ENCODE data around the gene MYLK. TPM values are rescaled to one million over a fixed set of nuclear protein-coding genes. Genes with fewer than 3 reads are reported as not detected.

MYLK gene
- total and polyA plus RNA-seq, 2 of the 4 experiments (the other 2 are of a cell fraction), result 299 to 484 TPM

DNA sequence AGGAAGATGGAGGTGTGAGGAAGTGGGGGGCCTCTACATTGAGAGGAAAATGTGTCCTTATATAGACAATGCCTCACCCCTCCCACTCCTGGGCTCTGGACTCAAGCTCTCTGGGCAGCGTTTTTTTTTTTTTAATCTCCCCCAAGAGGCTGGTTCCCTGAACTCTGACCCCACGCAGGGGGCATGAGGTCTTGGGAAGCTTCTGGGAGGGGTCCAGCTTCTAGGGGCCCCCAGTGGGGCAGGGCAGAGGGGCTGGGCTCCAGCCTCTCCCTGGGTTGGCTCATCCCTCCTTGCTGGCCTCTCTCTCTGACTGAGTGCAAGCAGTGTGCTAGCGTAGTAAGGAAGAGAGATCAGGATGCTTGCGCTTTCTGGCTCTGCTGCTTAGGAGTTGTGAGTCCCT, 197.9 kb downstream of the MYLK start:
- H2BK5ac ChIP-seq (ENCODE audit: low read depth, low read length, poor library complexity, severe bottlenecking), result no peak overlapping the region
- H2BK20ac ChIP-seq (ENCODE audit: low read depth, low read length), result peak overlapping the region; percentile 63; the same call in 1 of the 2 replicates
- no TSS peak for BruUV-seq (replicated peaks)
- no peak overlapping the region for H3K23ac ChIP-seq (ENCODE audit: low read depth, low read length)
- peaks cover 28% of the 10 kb centered on the region for H3K9me1 ChIP-seq (ENCODE audit: insufficient read depth, low read length)
- no peak overlapping the region for H2AFZ ChIP-seq (replicated peaks; ENCODE audit: low read length, poor library complexity)
- no peak overlapping the region for H3K9ac ChIP-seq (ENCODE audit: low read depth, low read length)
- no peak overlapping the region for H4K8ac ChIP-seq (ENCODE audit: low read depth in 2 of 2, low read length in 2 of 2)
- H2BK15ac ChIP-seq (ENCODE audit: low read depth, low read length), result 0 out of 3 replicates have a peak overlapping the region, but pooled peaks have one; percentile 79
- no peaks in the 10 kb centered on the region for H4K20me1 ChIP-seq (ENCODE audit: insufficient read depth, low read length)
- H3K36me3 ChIP-seq (ENCODE audit: control insufficient read depth, insufficient read depth, low read length), result peaks cover 80% of the 10 kb centered on the region
- H2AK9ac ChIP-seq (replicated peaks; ENCODE audit: low read depth, low read length, poor library complexity), result no peak overlapping the region
- in situ Hi-C loops (cut with MboI; ENCODE audit: low sequenced_read_pairs) (no loop called here), intact Hi-C loops (cut with micrococcal nuclease) (no loop called here), dilution Hi-C loops (cut with HindIII; ENCODE audit: low sequenced_read_pairs, unreplicated experiment) (no loop called here)
- no peaks in the 10 kb centered on the region for H3K9me3 ChIP-seq (ENCODE audit: control insufficient read depth, insufficient read depth, low read length)
- H3K4me1 ChIP-seq (ENCODE audit: control insufficient read depth, insufficient read depth, low read length), result peaks cover 22% of the 10 kb centered on the region
- no peak overlapping the region for H3K56ac ChIP-seq (ENCODE audit: extremely low read depth, insufficient read depth, low read length)
- H3K14ac ChIP-seq (replicated peaks; ENCODE audit: low read depth, low read length), result 0 out of 2 replicates have a peak overlapping the region, but pooled peaks have one; percentile 49
- no peak overlapping the region for H3K4me2 ChIP-seq (ENCODE audit: low read depth, low read length)
- WGBS, 2 experiments (ENCODE audit: extremely low coverage in 2 of 2, insufficient read length in 1 of 2), result no CpG with 5 or more reads among the region's 4 CpGs
- peaks cover 2 to 60% of the 10 kb centered on the region in 2 experiments; a peak in 2 of 4 replicates for H3K79me1 ChIP-seq (ENCODE audit: low read depth in 1 of 2, low read length in 2 of 2)
- CTCF ChIA-PET, result interaction anchor here (0.8 kb wide), 1 partner anchor 33 kb away, joined by 4 read pairs; no protein-coding TSS in a partner anchor
- no peak for DNase-seq
- POLR2A ChIA-PET (ENCODE audit: unreplicated experiment), result interaction anchor here (0.7 kb wide), 1 partner anchor 14 kb away, joined by 3 read pairs; no protein-coding TSS in a partner anchor
- no peak overlapping the region for H4K5ac ChIP-seq (ENCODE audit: low read depth, low read length)
- H3K27me3 ChIP-seq (ENCODE audit: control insufficient read depth, insufficient read depth, low read length), result no peaks in the 10 kb centered on the region
- H4K91ac ChIP-seq (ENCODE audit: insufficient read depth, low read depth, low read length), result peak overlapping the region; percentile 33; the same call in 1 of the 2 replicates
- no peak overlapping the region for H3K27ac ChIP-seq (ENCODE audit: insufficient read depth, low read length)
- peak overlapping the region; percentile 72; the same call in 1 of the 2 replicates for H2BK120ac ChIP-seq (ENCODE audit: low read depth, low read length)
- H3K18ac ChIP-seq (ENCODE audit: low read depth, low read length), result no peak overlapping the region
- no peak for ATAC-seq (ENCODE audit: low read depth)
- peak overlapping the region; percentile 46 for H3K4ac ChIP-seq (ENCODE audit: low read depth, low read length)
- H3K4me3 ChIP-seq (ENCODE audit: insufficient read depth, low read depth, low read length), result no peak overlapping the region
- no peak for TF ChIP-seq MXI1 (IDR thresholded peaks at IDR 0.05; ENCODE audit: borderline replicate concordance, low read depth, low read length)
- no peak for TF ChIP-seq POLR2A (IDR thresholded peaks at IDR 0.05; ENCODE audit: low read depth, low read length)
- no peak for TF ChIP-seq RFX5 (IDR thresholded peaks at IDR 0.05; ENCODE audit: low read depth, low read length)
- TF ChIP-seq NFE2L2 (IDR thresholded peaks at IDR 0.05; ENCODE audit: low read depth, low read length), result no peak
- TF ChIP-seq RCOR1 (IDR thresholded peaks at IDR 0.05; ENCODE audit: insufficient replicate concordance, low read length), result no peak
- TF ChIP-seq, protein P1, sequence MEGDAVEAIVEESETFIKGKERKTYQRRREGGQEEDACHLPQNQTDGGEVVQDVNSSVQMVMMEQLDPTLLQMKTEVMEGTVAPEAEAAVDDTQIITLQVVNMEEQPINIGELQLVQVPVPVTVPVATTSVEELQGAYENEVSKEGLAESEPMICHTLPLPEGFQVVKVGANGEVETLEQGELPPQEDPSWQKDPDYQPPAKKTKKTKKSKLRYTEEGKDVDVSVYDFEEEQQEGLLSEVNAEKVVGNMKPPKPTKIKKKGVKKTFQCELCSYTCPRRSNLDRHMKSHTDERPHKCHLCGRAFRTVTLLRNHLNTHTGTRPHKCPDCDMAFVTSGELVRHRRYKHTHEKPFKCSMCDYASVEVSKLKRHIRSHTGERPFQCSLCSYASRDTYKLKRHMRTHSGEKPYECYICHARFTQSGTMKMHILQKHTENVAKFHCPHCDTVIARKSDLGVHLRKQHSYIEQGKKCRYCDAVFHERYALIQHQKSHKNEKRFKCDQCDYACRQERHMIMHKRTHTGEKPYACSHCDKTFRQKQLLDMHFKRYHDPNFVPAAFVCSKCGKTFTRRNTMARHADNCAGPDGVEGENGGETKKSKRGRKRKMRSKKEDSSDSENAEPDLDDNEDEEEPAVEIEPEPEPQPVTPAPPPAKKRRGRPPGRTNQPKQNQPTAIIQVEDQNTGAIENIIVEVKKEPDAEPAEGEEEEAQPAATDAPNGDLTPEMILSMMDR (conservative IDR thresholded peaks at IDR 0.05; ENCODE audit: low read depth, low read length), result no peak
- TF ChIP-seq BHLHE40 (IDR thresholded peaks at IDR 0.05; ENCODE audit: low read depth, low read length), result no peak
- TF ChIP-seq, protein P2, sequence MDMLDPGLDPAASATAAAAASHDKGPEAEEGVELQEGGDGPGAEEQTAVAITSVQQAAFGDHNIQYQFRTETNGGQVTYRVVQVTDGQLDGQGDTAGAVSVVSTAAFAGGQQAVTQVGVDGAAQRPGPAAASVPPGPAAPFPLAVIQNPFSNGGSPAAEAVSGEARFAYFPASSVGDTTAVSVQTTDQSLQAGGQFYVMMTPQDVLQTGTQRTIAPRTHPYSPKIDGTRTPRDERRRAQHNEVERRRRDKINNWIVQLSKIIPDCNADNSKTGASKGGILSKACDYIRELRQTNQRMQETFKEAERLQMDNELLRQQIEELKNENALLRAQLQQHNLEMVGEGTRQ (IDR thresholded peaks at IDR 0.05; ENCODE audit: low read depth, low read length), result no peak
- TF ChIP-seq MAFK (IDR thresholded peaks at IDR 0.05; ENCODE audit: low read depth, low read length), result no peak
- TF ChIP-seq RAD21 (IDR thresholded peaks at IDR 0.05; ENCODE audit: low read length), result no peak
- TF ChIP-seq ELK1 (IDR thresholded peaks at IDR 0.05; ENCODE audit: borderline replicate concordance, low read depth, low read length), result no peak
- no peak for TF ChIP-seq CEBPB (IDR thresholded peaks at IDR 0.05; ENCODE audit: low read depth, low read length)
- no peak for TF ChIP-seq CHD1 (IDR thresholded peaks at IDR 0.05; ENCODE audit: low read depth, low read length)
- no peak for TF ChIP-seq FOS (IDR thresholded peaks at IDR 0.05; ENCODE audit: low read depth, low read length)
- TF ChIP-seq MAZ (IDR thresholded peaks at IDR 0.05; ENCODE audit: borderline replicate concordance, low read depth, low read length), result no peak
- no peak for TF ChIP-seq SMC3 (IDR thresholded peaks at IDR 0.05; ENCODE audit: low read depth, low read length)
- H2AK5ac ChIP-seq (ENCODE audit: low read depth, low read length), result peak overlapping the region; percentile 65; the same call in 1 of the 2 replicates

Data from IMR-90 (cell line).